GM21786 (cell line): ENCODE measurements around the gene KRTAP4-6.
"Not testable (repeated sequence)": the region's sequence is repeated elsewhere in the genome, so short reads cannot be mapped to it uniquely, and the experiment has no call there.

Experiments
- ATAC-seq: cut with Tn5 transposase; IDR thresholded peaks from one replicate; pipeline ENCODE4 v1.9.1; 2021; ENCODE audit not compliant: unreplicated experiment

The KRTAP4-6 gene

GRCh38 chr17:41140360-41141131 lies at the start of gene KRTAP4-6:
KRTAP4-6 (minus strand) TSS chr17:41140544; CDS start chr17:41140487, 57 bp downstream.
- ATAC-seq: no peak

GRCh38 chr17:41189837-41190318 lies 49.5 kb upstream of the KRTAP4-6 start, which contains the start of gene KRTAP9-1:
KRTAP9-1 (plus strand) TSS chr17:41189887; CDS start chr17:41189887, 0 bp downstream.
- not testable (repeated sequence) for ATAC-seq

- no peak for ATAC-seq
Measured at GRCh38 chr17:41186872-41187271, 46.5 kb upstream of the KRTAP4-6 start.

GRCh38 chr17:41185001-41185400 lies 44.7 kb upstream of the KRTAP4-6 start:
- ATAC-seq: no peak

- ATAC-seq: no peak
Measured at GRCh38 chr17:41184480-41184961, 44.2 kb upstream of the KRTAP4-6 start, which contains the start of gene KRTAP4-1. KRTAP4-1 (minus strand) TSS chr17:41184911; CDS start chr17:41184854, 57 bp downstream.

GRCh38 chr17:41178843-41179616 lies 38.7 kb upstream of the KRTAP4-6 start:
- no peak for ATAC-seq

GRCh38 chr17:41178341-41178740 lies 38.0 kb upstream of the KRTAP4-6 start:
- no peak for ATAC-seq

GRCh38 chr17:41177727-41178271 lies 37.5 kb upstream of the KRTAP4-6 start, which contains the start of gene KRTAP4-2:
KRTAP4-2 (minus strand) TSS chr17:41178221; CDS start chr17:41178164, 57 bp downstream.
- ATAC-seq: no peak

- no peak for ATAC-seq
Measured at GRCh38 chr17:41176744-41177387, 36.5 kb upstream of the KRTAP4-6 start.

- no peak for ATAC-seq
Measured at GRCh38 chr17:41171886-41172285, 31.5 kb upstream of the KRTAP4-6 start.

GRCh38 chr17:41168121-41168520 lies 27.8 kb upstream of the KRTAP4-6 start, which contains the start of gene KRTAP4-3:
KRTAP4-3 (minus strand) TSS chr17:41168221; CDS start chr17:41168172, 49 bp downstream.
- ATAC-seq: no peak

- no peak for ATAC-seq
Measured at GRCh38 chr17:41167561-41167960, 27.2 kb upstream of the KRTAP4-6 start.

- no peak for ATAC-seq
Measured at GRCh38 chr17:41163828-41164227, 23.5 kb upstream of the KRTAP4-6 start.

- no peak for ATAC-seq
Measured at GRCh38 chr17:41160648-41161047, 20.3 kb upstream of the KRTAP4-6 start, which contains the start of gene KRTAP4-4. KRTAP4-4 (minus strand) TSS chr17:41160748; CDS start chr17:41160691, 57 bp downstream.

- ATAC-seq: not testable (repeated sequence)
Measured at GRCh38 chr17:41160190-41160589, 19.8 kb upstream of the KRTAP4-6 start.

- no peak for ATAC-seq
Measured at GRCh38 chr17:41153856-41154255, 13.5 kb upstream of the KRTAP4-6 start.

GRCh38 chr17:41151525-41151924 lies 11.2 kb upstream of the KRTAP4-6 start:
- ATAC-seq: no peak

- ATAC-seq: no peak
Measured at GRCh38 chr17:41150026-41150425, 9.7 kb upstream of the KRTAP4-6 start.

- ATAC-seq: no peak
Measured at GRCh38 chr17:41149652-41149985, 9.3 kb upstream of the KRTAP4-6 start, which contains the start of gene KRTAP4-5. KRTAP4-5 (minus strand) TSS chr17:41149825; CDS start chr17:41149767, 58 bp downstream.

- not testable (repeated sequence) for ATAC-seq
Measured at GRCh38 chr17:41148971-41149651, 8.8 kb upstream of the KRTAP4-6 start.
